GM12878 (cell line): ENCODE measurements around the gene HOXB3.
A peak's percentile ranks its signal among the peaks of the same experiment; 100 is the strongest.

ENCODE experiments used
- CHD2 ChIP-seq: IDR thresholded peaks from 2 replicates; pipeline ENCODE4 v1.6.1; 2011; ENCODE audit warnings: low read depth, low read length, improper control_type of control experiment, borderline replicate concordance
- ETV6 ChIP-seq, 2 experiments: fragments of 450-650 bp in 1 of 2; IDR thresholded peaks in 1 of 2; conservative IDR thresholded peaks in 1 of 2; 2 replicates each; pipeline ENCODE4 v1.6.1; 2014; ENCODE audit warnings: antibody characterized with exemption in 1 of 2, borderline replicate concordance in 1 of 2, low read depth in 1 of 2, mild to moderate bottlenecking in 1 of 2, moderate library complexity in 1 of 2
- FOXM1 ChIP-seq: IDR thresholded peaks from 2 replicates; pipeline ENCODE4 v1.6.1; 2012; ENCODE audit warnings: low read depth, mild to moderate bottlenecking, inconsistent platforms, low read length, moderate library complexity
- POLR2A ChIP-seq: IDR thresholded peaks from 2 replicates; pipeline ENCODE4 v1.6.1; 2011; ENCODE audit warnings: low read depth, mild to moderate bottlenecking, low read length
- POLR2AphosphoS5 ChIP-seq: IDR thresholded peaks from 2 replicates; pipeline ENCODE4 v1.6.1; 2011; ENCODE audit warnings: mild to moderate bottlenecking, low read length, inconsistent platforms
- RCOR1 ChIP-seq: conservative IDR thresholded peaks from 2 replicates; pipeline ENCODE4 v1.6.1; 2012; ENCODE audit warnings: low read depth, low read length, improper control_type of control experiment
- TARDBP ChIP-seq: IDR thresholded peaks from 2 replicates; pipeline ENCODE4 v1.6.1; 2016; ENCODE audit warnings: borderline replicate concordance
- TF ChIP-seq, protein P1 (sequence below): IDR thresholded peaks from 2 replicates; pipeline ENCODE4 v1.6.1; 2012; ENCODE audit warnings: low read depth, low read length, improper control_type of control experiment
- TF ChIP-seq, protein P2 (sequence below), 3 experiments: IDR thresholded peaks in 2 of 3; conservative IDR thresholded peaks in 1 of 3; 2 replicates each; pipeline ENCODE4 v1.5.1; 2011; ENCODE audit warnings: low read depth in 3 of 3, low read length in 3 of 3, mild to moderate bottlenecking in 3 of 3, control low read depth in 2 of 3, moderate library complexity in 2 of 3, inconsistent platforms in 1 of 3, mixed read lengths in 1 of 3; ENCODE audit not compliant: control insufficient read depth in 2 of 3, insufficient read depth in 1 of 3; ENCODE audit errors: extremely low read depth in 1 of 3

DNA sequence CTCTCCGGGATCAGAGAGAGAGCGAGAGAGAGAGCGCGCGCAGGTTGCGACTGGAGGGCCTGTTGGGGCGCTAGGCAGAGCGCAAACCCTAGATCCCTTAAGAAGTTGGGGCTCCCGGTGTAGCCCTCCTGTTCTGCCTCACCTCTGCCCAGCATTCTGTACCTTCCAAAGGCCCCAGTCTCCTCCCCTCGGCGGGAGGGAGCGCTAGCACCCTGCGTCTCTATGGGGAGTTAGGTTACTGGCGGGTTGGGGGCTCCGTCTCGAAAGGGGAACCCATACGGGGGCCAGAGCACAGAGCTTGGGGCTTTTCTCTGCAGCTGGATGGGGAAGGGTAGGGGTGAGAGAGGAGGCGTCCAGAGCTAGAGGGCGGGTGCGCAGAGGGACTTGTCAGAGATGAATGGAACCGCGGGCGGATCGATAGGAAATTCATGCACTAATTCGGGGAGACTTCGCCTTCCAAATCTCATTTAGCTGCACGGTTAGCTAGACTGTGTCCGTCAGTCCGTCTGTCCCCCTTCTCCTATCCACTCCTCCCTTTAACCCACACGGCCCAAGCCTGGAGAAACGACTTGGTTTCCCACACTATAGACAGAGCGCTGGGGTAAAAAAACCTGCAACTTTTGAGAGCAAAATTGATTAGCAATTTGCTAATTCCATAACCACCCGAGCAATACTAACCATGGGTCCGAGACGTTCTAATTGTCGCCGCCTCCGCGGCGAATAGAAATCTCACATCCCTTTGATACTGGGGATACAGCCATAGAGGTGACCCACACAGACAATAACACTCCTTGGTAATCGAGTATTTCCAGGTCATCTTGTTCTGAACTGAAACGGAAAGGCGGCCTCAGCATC lies 11.2 kb downstream of the HOXB3 start:
- TF ChIP-seq ETV6 (conservative IDR thresholded peaks at IDR 0.05 in 1 of 2, IDR thresholded peaks at IDR 0.05 in 1 of 2; ENCODE audit: borderline replicate concordance in 1 of 2, low read depth in 1 of 2): no peak
- no peak for TF ChIP-seq POLR2AphosphoS5
- TF ChIP-seq, protein P1, sequence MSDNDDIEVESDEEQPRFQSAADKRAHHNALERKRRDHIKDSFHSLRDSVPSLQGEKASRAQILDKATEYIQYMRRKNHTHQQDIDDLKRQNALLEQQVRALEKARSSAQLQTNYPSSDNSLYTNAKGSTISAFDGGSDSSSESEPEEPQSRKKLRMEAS: no peak
- 0 out of 2 replicates have a peak, but pooled peaks have one; percentile 32 for TF ChIP-seq RCOR1
- TF ChIP-seq CHD2: 0 out of 2 replicates have a peak, but pooled peaks have one; percentile 42
- no peak for TF ChIP-seq FOXM1
- TF ChIP-seq POLR2A: 0 out of 2 replicates have a peak, but pooled peaks have one; percentile 33
- TF ChIP-seq TARDBP: no peak
- TF ChIP-seq, protein P2, sequence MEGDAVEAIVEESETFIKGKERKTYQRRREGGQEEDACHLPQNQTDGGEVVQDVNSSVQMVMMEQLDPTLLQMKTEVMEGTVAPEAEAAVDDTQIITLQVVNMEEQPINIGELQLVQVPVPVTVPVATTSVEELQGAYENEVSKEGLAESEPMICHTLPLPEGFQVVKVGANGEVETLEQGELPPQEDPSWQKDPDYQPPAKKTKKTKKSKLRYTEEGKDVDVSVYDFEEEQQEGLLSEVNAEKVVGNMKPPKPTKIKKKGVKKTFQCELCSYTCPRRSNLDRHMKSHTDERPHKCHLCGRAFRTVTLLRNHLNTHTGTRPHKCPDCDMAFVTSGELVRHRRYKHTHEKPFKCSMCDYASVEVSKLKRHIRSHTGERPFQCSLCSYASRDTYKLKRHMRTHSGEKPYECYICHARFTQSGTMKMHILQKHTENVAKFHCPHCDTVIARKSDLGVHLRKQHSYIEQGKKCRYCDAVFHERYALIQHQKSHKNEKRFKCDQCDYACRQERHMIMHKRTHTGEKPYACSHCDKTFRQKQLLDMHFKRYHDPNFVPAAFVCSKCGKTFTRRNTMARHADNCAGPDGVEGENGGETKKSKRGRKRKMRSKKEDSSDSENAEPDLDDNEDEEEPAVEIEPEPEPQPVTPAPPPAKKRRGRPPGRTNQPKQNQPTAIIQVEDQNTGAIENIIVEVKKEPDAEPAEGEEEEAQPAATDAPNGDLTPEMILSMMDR (IDR thresholded peaks at IDR 0.05 in 2 of 3, conservative IDR thresholded peaks at IDR 0.05 in 1 of 3; ENCODE audit: control insufficient read depth in 2 of 3, extremely low read depth in 1 of 3, insufficient read depth in 1 of 3, low read depth in 3 of 3, low read length in 3 of 3): peak in 2 of 3 experiments; percentile 4 to 16; a peak in 1 of 6 replicates
